Tibial artery (tissue), 4 donors: ENCODE data around the gene MCF2L2.

Experiments used
- DNase-seq, 2 donors: peaks; one replicate each; pipeline ENCODE4 v3.0.0-alpha.2; 2019
- H3K27ac ChIP-seq, 2 donors: fragments of 200-600 bp; sonication (generic) in 1 of 2; 1 replicate in 1 of 2; 2 replicates in 1 of 2; pipeline ENCODE4 v1.5.1; 2018 to 2019; ENCODE audit warnings: mild to moderate bottlenecking in 1 of 2
- H3K27me3 ChIP-seq, 2 donors: fragments of 200-600 bp; sonication (generic) in 1 of 2; one replicate each; pipeline versions ENCODE4 v1.5.1 to v1.6.0; 2016 to 2019
- H3K36me3 ChIP-seq, 3 donors: fragments of 200-600 bp; sonication (generic) in 2 of 3; one replicate each; pipeline ENCODE4 v1.5.1; 2016 to 2019; ENCODE audit warnings: mild to moderate bottlenecking in 2 of 3
- H3K4me1 ChIP-seq, 4 donors: fragments of 200-600 bp; sonication (generic) in 2 of 4; 1 replicate in 3 of 4; 2 replicates in 1 of 4; pipeline ENCODE4 v1.5.1; 2016 to 2019
- H3K4me3 ChIP-seq, 2 donors: fragments of 200-600 bp; sonication (generic) in 1 of 2; 1 replicate in 1 of 2; 2 replicates in 1 of 2; pipeline ENCODE4 v1.5.1; 2018 to 2019; ENCODE audit warnings: mild to moderate bottlenecking in 2 of 2
- H3K9me3 ChIP-seq, 3 donors: fragments of 200-600 bp; sonication (generic) in 1 of 3; one replicate each; pipeline ENCODE4 v1.5.1; 2016 to 2019
- CTCF ChIP-seq, 2 experiments: fragments of 200-600 bp in 1 of 2; fragments of 450-650 bp in 1 of 2; IDR thresholded peaks; one replicate each; pipeline ENCODE4 v1.5.1; 2017 to 2019; ENCODE audit warnings: antibody characterized with exemption in 2 of 2, mild to moderate bottlenecking in 1 of 2, moderate library complexity in 1 of 2
- intact Hi-C: fragments of 100-400 bp; cut with DNase I; formaldehyde crosslinking; loops from one replicate; pipeline ENCODE4 v1.15.0; 2023; ENCODE audit warnings: low total_unique reads

MCF2L2 gene

DNA sequence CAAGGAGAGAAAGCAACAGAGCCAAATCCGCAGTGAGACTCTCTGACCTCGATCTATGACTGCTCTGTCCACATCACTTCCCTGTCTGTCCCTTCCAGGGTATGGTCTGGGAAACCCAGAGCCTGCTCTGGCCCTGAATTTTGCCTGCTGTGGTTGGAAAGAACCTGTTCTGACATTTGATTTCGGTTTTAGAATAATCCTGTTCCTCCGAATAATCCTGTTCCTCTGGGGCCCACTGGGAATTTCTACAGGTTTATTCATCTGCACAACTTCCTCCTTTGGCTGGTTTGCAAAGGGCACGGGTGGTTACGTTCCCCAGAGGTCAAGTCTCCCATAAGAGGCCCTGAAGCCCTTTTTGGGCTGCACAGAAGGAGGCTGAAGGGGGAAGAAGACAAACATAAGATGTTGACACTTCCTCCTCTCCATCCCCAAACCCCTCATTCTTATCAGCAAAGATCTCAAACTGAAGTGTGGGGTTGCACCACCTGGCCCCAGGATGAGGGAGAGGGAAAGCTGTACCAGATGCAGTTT, 276.5 kb downstream of the MCF2L2 start:
- H3K4me3 ChIP-seq: no peak overlapping the region
- no peak overlapping the region for H3K27ac ChIP-seq
- peaks cover 0 to 10% of the 10 kb centered on the region in 2 donors for H3K27me3 ChIP-seq
- H3K4me1 ChIP-seq: no peaks in the 10 kb centered on the region
- TF ChIP-seq CTCF (IDR thresholded peaks at IDR 0.05): no peak
- DNase-seq: no peak
- H3K9me3 ChIP-seq: no peaks in the 10 kb centered on the region
- no peaks in the 10 kb centered on the region for H3K36me3 ChIP-seq
- intact Hi-C loops: no loop called here

- H3K27me3 ChIP-seq: peaks cover 0 to 12% of the 10 kb centered on the region in 2 donors
- H3K36me3 ChIP-seq: no peaks in the 10 kb centered on the region
- no peak for DNase-seq
- no peaks in the 10 kb centered on the region for H3K4me1 ChIP-seq
- H3K9me3 ChIP-seq: no peaks in the 10 kb centered on the region
- no peak for TF ChIP-seq CTCF (IDR thresholded peaks at IDR 0.05)
- intact Hi-C loops: no loop called here
- H3K4me3 ChIP-seq: no peak overlapping the region
- no peak overlapping the region for H3K27ac ChIP-seq
Measured at GRCh38 chr3:183151086-183151485, 277.3 kb downstream of the MCF2L2 start.

DNA sequence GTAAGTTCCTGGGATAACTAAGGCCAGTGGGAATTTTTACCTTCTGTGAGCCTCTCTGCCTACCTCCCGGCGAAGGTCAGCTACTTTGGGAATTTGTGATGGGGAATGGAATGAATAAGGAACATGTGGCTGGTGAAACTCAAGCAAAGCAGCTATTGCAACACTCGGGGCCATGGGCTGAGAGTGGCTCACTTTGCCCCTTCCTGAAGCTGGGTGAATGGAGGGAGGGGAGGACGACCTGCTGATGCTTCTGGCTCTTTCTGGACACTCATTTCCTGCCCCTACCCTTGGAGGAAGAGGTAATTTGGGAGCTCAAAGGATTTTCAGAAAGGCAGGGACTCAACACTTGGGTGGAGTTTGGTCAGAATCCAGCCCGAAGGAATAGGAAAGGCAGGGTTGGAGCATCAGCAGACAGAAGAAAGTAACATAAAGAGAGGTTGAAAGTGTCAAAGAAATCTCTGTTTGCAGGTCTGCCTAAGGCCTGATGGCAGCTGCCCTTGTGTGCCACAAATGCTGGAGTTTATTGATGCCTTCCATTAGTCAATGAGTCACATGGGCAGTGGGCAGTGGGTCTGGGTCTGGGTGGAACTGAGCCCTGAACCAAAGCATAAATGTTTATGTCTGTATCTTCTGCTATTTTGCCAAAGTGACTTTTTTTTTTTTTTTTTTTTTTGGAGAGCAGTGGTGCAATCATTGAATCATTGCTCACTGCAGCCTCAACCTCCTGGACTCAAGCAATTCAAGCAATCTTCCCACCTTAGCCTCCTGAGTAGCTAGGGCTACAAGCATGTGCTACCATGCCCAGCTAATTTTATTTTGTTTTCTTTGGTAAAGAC, 278.3 kb downstream of the MCF2L2 start:
- no peaks in the 10 kb centered on the region for H3K4me1 ChIP-seq
- intact Hi-C loops: no loop called here
- H3K36me3 ChIP-seq: no peaks in the 10 kb centered on the region
- H3K27ac ChIP-seq: no peak overlapping the region
- DNase-seq: no peak
- H3K27me3 ChIP-seq: peaks cover 0 to 10% of the 10 kb centered on the region in 2 donors
- no peak for TF ChIP-seq CTCF (IDR thresholded peaks at IDR 0.05)
- no peaks in the 10 kb centered on the region for H3K9me3 ChIP-seq
- H3K4me3 ChIP-seq: no peak overlapping the region

GRCh38 chr3:183148056-183148455, 280.4 kb downstream of the MCF2L2 start:
- no peak overlapping the region for H3K27ac ChIP-seq
- H3K27me3 ChIP-seq: peaks cover 0 to 8% of the 10 kb centered on the region in 2 donors
- no peaks in the 10 kb centered on the region for H3K9me3 ChIP-seq
- intact Hi-C loops: no loop called here
- no peak for DNase-seq
- H3K4me1 ChIP-seq: no peaks in the 10 kb centered on the region
- no peak for TF ChIP-seq CTCF (IDR thresholded peaks at IDR 0.05)
- no peak overlapping the region for H3K4me3 ChIP-seq
- H3K36me3 ChIP-seq: no peaks in the 10 kb centered on the region

- intact Hi-C loops: no loop called here
- Histone ChIP-seq H3K9me3 (no peaks in the 10 kb centered on the region), H3K36me3 (no peaks in the 10 kb centered on the region), H3K4me1 (no peaks in the 10 kb centered on the region), H3K27ac (no peak overlapping the region), H3K27me3 (peaks cover 0 to 9% of the 10 kb centered on the region in 2 donors), H3K4me3 (no peak overlapping the region)
- no peak for DNase-seq
- no peak for TF ChIP-seq CTCF (IDR thresholded peaks at IDR 0.05)
Measured at GRCh38 chr3:183144363-183144762, 284.1 kb downstream of the MCF2L2 start.
